GM04504 (cell line): Measurements from ENCODE around the gene BCL2L1.
"Not testable (repeated sequence)": the region's sequence is repeated elsewhere in the genome, so short reads cannot be mapped to it uniquely, and the experiment has no call there.

ENCODE experiments used
- DNase-seq: peaks from one replicate; pipeline ENCODE4 v3.0.0-alpha.2; 2012; ENCODE audit warnings: low read depth

The BCL2L1 gene

DNA sequence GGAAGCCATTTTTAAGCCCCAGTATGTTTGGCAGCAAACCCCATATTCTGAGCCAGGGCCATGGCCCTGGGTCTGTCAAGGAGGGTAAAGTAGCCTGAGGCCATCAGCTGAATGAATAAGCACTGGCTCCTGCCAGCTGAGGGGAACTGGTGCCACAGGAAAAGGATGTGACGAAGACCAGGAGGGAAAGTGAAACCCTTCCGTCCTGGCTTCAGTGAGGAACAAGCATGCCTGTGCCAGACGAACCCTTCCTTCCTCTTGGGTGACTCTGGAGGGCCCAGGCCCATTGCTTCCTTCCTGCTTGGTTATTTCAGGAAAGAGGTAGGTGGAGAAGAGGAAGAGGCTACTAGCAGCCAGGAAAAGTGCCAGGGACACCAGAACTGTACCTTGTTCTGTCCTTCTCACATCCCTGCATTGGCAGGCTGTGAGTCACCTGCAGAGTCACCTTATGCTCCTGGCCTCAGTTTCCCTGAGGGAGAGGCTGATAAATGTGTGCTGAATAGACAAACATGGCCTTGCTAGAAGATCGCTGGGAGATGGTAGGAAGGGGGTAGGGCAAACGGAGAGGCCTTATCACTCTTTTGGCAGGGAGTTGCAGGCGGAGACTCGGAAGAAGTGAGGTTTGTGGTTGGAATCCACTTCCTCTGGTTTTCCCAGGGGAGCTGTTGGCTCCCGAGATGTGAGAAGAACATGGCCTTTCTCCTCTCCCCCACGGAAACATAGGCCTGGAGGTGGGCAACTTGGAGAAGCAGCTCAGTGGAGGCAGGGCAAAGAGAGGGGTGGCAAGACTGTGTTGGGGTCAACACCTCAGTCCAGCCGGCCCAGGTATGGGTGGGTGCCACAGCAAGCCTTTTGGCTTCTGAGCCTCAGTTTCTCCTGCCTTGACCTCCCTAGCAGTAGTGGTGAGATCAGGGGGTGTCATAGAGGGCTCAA, 47.5 kb downstream of the BCL2L1 start:
- DNase-seq = peak; percentile 43

DNA sequence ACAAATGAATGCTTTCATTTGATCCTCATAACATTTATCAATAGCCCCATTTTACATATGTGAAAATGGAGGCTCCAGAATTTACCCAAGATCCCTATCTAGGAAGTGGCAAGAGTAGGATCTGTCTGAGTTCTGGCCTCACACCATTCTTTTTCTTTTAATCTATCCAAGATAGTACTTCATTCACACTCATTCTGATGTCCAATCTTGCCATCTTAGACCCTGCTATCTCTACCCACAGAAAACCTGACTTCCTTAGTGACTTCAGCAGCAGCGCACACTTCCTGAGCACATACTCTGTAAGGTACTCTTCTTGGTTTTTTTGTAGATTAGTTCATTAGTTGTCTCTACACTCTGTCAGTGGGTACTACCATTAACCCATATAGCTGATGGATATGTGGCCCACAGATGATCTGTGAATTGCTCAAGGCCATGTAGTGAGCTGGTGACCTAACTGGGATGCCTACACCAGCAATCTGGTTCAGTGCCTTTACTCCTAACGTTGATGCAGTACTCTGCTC, 48.7 kb downstream of the BCL2L1 start:
- DNase-seq = no peak

DNA sequence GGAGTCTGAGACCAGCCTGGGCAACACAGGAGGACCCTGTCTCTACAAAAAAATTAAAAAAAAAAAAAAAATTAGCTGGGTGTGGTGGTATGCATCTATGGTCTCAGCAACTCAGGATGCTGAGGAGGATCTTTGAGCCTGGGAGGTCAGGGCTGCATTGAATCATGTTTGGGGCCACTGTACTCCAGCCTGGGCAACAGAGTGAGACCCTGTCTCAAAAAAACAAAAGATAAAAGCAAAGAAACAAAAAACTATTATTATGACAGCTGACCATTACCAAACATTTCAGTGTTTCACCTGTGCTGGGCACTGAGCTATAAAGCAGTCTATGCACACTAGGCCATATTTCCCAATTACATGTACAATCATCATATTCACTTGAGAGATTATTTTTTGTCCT, 49.2 kb downstream of the BCL2L1 start:
- DNase-seq = no peak

DNA sequence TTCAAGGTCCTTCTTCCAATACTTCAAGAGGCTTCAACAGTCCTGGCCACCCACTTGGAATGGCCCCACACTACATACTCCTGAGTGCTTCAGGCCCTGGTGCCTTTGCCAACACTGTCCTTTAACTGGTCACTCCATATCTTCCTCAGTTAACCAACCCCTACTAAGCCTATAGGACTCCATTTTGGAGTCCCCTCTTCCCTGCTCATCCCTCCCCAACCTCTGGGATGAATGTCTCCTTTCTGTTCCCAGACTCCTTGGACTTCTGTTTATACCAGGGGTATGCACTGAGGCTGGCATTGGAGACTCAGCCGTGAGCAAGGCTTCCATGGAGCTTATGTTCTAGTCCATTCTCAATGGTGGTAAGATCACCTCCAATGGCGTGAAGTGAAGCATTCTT, 51.3 kb downstream of the BCL2L1 start:
- DNase-seq = no peak

DNA sequence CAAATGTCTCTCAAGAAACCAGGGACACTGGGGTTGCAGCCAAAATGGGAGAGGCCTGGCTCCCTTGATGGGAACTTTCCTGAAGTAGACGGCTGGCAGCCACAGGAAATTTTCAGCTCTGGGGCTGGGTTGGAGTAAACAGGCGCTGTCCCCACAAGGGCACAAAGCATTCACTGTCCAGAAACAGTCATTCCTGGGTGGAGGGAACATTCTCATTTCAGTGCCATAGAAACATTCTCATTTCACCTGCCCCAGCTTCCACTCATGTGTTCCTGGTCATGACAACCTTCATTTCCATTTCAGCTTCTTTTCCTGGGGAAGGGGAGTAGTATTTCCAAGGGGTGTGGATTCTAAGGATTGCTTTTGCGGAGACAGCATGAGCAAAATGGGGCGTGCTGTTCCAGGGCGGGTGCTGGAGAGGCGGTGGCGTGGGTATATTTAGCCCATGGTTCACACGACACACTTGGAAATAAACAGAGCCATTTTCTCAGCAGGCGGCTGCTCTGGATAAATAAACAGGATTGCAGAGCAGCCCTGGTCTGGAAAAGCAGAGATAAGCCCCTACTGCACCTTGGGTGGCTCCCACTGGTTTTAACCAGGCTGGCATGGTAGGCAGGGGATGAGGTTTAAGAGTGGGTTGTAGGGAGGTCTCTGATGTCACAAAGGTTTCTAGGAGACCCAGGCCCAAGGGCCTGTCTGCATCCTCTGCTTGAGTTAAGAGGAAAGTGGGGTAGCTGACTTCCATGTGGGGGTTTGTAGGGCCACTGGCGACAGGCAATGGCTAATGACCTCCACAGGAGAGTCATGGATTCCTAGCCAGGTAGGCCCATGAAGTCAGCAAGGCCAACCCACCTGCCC, 52.1 kb downstream of the BCL2L1 start:
- DNase-seq = no peak

DNA sequence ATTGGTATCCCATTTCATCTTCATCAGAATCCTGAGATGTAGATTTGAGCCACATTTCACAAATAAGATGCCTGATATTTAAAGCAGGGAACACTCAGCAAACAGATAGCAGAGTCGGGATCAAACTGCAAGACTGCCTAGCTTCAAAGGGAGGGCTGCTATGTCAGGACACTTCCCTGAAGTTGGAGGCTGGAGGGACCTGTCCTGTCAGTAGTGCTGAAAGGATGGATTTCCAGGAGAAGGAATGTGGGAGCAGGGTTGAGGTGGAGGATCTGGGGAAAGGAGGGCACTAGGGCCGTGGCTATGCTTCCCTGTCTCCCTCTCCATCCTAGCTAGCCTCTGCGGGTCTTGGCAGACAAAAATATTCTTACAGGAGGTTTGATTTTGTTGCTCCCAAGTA, 52.8 kb downstream of the BCL2L1 start:
- no peak for DNase-seq

DNA sequence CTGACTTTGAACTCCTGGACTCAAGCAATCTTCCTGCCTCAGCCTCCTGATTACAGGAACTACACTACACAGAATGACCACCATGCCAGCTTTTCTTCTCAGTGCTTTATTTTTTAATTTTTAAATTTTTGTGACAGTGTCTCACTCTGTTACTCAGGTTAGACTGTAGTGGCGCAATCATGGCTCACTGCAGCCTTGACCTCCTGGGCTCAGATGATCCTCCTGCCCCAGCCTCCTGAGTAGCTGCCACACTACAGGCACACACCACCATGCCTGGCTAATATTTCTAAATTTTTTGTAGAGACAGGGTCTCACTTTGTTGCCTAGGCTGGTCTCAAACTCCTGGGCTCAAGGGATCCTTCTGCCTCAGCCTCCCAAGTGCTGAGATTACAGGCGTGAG, 53.7 kb downstream of the BCL2L1 start:
- not testable (repeated sequence) for DNase-seq

DNA sequence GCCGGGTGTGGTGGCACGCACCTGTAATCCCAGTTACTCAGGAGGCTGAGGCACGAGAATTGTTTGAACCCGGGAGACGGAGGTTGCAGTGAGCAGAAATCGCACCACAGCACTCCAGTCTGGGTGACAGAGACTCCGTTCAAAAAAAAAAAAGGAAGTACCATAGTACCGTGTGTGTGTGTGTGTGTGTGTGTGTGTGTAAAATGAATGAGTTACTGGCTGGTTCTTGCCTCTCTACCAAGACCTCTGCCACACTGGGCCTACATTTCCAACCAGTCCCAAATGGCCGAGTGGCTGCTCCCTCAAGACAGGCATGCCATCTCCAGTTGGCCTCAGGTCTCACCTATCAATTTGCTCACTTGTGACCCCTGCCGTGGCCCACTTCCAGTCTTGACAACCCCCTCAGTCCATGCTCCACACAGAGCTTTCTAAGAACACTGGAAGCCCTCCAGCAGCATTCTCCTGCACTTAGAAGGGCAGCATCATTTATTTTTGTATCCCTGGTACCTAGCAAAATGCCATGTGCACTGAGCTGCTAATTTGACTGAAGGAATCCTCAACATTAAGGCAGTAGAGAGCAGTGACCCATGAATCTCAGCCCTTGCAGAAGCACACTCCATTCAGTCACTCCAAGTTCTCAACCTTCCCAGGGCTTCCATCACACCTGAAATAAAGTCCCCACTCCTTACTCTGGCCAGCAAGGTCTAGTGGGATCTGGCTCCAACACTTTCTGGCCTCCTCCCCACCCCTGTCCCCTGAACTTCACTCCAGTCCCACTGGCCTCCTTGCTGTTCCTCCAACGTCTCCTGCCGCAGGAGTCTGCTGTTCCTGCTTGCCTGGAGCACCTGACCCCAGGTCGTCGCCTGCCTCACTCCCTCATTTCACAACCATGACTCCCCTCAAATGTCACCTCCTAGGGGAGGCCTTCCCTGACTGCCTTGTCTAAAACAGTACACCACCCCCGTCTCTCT, 55.1 kb downstream of the BCL2L1 start:
- no peak for DNase-seq

DNA sequence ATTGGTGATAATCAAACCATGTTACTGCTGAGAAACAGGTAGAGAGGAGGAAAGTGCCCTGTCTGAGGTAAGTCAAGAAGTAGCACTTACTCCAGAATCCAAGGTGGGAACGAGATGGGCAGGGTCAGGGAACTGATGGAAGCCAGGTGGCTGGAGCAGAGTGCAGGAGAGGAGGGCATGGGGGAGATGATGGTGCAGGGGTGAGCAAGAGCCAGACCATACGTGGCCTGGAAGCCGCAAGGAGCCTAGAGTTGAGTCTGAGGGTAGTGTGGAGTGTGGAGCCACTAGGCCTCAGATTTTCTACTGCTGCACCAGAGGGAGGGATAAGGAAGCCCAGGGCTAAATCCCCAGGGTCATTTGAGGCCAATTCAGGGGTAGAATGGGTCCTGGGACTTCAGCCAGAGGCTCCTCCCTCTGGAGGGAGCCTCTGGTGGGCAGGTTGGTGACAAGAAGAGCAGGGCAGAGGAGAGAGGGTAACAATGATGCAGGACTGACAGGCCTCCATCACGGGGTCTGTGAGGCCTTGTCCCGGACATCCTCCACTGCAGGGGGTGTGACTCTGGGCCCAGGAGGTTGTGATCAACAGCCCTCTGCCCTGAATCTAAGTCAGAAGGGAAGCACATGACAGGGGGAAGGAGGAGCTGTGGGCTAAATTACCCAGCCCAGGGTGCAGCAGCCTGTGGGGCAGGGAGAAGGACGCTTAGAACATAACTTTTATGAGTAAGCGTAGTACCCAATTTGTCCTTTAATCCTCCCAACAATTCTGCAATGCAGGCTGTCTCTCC, 56.2 kb downstream of the BCL2L1 start:
- DNase-seq = no peak

DNA sequence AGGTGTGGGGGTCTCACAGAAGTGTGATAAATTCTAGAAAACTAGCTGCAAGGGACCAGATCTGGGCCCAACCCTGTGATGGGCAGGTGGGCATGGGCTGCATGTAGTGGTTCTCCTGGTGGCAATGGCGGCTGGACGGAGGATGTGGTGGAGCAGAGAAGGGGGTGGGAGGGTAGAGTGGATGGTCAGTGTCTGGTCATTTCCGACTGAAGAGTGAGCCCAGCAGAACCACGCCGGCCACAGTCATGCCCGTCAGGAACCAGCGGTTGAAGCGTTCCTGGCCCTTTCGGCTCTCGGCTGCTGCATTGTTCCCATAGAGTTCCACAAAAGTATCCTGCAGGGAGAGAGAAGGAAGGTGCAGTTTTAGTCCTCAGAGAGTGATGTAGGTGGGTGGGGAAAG, 56.9 kb downstream of the BCL2L1 start:
- no peak for DNase-seq

DNA sequence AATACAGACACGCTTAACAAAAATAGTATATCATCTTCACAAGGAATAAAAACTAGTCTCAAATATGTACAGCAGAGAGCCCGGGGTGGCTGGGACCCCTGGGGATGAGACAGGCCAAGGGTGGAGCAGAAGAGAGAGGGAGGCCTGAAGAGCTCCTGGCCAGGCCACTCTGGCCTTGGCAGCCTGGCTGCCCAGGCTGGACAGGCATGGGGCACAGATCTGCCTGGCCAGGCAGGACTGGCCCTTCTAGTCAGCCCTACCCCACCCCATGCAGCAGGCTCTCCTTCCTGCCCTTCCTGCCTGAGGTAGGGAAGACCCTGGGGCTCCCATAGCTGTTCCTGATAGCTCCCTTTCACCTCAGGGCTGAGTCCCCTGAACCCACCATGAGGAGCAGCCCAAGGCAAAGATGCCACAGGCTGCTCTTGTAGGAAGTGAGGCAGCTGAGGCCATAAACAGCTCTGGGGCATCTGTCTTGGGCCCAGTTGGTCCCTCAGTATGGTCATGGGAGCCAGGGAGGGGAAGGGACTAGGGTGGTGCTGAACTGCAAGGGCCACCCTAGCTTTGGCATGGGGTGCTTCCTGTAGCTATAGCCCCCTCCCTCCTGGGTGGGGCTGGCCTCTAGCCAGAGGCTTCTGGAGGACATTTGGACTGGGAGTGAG, 57.8 kb downstream of the BCL2L1 start:
- DNase-seq = no peak

DNA sequence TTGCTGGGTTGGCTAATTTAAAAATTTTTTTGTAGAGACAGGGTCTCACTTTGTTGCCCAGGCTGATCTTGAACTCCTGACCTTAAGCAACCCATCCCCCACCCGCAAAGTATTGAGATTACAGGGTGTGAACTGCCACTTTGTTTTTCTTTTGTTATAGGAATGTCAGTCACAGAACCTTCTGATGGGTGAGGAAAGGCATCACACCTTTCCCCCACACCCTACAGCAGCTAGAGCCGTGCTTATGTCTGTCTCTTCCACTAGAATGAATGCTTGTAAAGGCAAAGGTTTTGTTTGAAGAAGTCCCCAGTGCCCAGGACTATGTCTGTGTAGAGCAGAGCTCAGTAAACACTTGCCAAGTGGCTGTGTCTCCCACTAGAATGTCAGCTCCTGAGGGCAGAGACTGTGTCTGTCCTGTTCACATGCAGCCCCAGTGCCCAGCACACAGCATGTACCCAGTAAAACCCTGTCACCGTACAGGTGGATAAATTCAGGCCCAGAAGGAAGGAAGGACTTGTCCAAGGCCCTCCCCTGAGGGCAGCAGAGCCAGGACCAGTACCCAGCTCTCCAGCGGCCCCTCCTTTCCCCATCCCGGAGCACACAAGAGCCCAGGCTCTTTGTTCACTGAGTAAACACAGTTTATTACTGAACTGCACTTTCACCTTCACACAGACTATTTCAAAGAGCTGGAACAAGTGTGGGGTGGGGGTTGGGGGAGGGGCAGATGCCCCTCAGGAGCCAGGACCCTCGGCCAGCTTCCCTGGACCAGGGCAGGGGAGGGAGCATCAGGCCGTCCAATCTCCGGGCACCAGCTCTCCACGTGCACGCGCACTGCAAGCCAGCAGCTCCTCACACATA, 58.6 kb downstream of the BCL2L1 start:
- DNase-seq = no peak

DNA sequence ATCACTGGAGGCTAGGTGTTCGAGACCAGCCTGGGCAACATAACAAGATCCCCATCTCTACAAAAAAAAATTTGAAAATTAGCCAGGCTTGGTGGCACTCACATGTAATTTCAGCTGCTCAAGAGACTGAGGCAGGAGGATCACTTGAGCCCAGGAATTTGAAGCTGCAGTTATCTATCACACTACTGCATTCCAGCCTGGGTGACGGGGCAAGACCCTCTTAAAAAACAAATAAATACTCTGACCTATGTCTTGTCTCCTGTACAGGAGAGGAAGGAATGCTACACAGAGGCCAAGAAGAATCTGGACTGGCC, 59.2 kb downstream of the BCL2L1 start:
- DNase-seq = no peak

DNA sequence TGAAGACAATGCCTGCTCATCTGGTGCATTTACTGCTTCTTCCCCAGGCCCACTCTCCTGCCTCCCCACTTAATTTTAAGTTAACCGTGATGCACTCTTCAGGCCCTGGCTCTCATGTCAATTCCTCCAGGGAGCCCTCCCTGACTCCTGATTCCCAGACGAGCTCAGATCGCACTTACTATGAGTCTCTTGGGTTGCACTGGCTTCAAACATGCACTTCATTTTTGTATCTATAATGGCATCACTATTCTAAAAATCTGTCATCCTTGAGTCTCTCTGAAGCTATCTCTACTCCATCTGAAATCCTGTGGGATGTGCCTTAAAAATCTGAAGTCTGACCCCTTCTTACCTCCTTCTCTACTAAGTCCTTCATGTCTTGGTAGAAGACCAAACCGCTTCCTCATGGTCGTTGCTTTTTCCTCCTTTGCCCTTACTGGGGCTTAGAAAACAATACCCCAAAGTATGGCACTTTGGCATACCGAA, 60.3 kb downstream of the BCL2L1 start:
- DNase-seq = peak; percentile 17

DNA sequence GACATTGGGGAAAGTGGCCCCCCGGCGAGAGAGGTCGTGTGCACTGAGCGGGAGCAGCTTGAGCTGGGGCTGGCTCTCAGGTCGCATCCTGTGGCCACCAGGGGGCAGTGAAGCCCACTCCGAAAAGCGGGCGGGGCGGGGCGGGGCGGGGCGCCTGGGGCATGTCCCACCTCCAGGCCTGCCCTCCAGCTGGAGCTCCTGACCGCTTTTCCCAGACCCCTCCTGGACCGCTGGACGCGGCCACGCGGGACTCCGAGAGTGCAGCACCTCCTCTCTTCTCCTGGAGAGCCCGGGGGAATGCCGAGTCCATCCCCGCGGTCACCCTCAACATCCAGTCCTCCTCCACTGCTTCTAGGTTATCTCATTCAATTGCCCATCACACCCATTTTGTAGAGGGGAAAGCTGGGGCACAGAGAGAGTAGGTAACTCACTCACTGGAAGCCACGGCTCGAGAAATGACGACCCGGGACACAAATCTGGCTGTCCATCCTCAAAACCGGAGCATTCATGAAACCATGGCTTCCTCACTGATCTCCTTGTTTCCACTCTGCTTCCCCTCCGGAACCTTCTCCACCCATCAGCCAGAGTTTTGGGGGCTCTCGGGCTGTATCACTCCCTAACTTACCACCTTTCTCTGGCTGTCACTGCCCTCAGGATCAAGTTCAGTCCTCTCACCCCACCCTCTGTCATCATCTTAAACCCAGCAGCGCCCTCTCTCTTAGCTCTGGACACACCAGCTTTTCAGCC, 60.9 kb downstream of the BCL2L1 start:
- DNase-seq = peak; percentile 48

DNA sequence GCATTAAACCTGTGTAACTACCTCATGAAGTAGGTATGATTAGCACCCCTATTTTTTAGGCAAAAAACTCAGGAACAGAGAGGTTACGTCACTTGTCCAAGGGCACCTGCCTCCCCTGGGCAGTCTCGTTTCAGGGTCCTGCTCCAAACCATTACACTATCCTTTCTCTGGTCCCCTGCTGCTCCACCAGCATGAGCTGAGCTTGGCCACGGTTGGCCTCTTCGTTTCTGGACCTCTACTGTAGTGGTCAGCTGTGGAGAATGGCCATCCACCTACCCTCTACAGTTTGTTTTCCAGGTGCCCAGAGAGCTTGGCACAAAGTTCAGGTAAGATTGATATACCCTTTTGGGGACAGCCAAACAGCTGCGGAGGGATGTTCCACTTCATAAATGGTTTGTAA, 68.1 kb downstream of the BCL2L1 start:
- DNase-seq = no peak

DNA sequence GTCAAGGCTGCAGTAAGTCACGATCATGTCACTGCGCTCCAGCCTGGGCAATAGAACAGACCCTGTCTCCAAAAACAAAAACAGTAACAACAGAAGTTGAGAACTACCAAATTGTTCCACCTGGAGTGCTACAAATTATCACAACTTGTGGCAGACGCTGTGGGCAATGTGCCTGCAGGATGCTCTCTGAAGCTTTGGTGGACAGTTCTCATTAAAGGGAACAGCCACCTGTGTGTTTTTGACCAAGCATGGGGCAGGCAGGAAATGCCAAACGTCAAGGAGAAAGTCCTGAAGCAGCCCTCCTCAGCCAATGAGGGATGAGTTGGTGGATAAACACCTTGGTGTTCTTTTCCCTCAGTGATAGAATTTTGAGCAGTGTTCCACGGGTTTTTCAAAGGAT, 69.1 kb downstream of the BCL2L1 start:
- DNase-seq = no peak

DNA sequence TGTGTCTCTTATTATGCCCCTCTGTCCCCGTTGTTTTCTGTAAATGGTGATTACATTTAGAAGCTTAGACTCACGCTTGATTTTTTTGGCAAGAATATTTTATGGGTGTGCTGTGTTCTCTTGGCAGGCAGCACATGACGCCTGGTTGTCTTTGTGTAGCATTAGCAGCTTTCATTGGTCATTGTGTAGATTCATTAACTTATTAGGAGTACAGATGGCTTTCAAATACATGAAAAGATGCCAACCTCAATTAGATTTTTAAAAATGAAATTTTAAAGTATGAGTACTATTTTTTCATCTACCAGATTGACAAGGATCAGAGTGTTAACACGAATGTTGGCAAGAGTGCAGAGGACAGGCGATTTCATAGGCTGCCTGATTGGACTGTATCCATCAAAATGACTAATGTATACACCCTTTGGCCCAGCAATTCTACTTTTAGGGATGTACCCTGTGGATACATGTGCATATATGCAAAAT, 69.7 kb downstream of the BCL2L1 start:
- DNase-seq = peak; percentile 50
